ENCODE data around the gene UVRAG.
A peak's percentile ranks its signal among the peaks of the same experiment; 100 is the strongest.

DNA sequence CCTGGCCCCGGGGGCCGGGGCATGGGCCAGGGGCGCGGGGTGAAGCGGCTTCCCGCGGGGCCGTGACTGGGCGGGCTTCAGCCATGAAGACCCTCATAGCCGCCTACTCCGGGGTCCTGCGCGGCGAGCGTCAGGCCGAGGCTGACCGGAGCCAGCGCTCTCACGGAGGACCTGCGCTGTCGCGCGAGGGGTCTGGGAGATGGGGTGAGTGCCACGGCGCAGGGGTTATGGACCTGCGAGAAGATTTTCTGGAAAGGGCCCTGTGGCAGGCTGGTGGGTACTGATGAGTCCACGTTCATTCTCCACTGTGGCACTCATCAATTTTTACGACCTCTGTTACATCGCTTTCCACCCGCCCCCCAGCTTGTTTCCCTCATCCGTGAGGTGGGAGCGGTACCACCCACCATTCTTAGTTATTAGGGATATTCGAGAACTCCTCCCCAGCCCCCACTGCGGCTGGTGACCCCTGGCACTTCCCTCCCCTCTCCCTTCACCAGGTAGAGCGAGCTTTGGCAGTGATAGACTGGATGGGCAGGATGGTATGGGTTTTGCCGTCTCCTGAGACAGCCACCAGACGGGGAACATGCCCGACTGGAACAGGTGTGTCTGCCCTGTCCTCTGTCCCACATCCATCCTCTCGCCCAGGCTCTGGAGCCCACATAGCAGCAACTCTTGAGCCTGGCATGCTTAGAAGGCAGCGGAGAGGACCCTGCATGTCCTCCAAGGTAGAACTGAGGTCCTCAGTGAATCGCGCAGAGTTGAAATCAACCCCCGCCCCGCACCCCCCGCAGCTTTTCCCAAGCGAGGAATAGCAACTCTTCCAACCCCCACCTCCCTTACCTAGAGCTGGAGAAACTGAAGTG lies 45.9 kb upstream of the UVRAG start:
- TF ChIP-seq, protein P1, sequence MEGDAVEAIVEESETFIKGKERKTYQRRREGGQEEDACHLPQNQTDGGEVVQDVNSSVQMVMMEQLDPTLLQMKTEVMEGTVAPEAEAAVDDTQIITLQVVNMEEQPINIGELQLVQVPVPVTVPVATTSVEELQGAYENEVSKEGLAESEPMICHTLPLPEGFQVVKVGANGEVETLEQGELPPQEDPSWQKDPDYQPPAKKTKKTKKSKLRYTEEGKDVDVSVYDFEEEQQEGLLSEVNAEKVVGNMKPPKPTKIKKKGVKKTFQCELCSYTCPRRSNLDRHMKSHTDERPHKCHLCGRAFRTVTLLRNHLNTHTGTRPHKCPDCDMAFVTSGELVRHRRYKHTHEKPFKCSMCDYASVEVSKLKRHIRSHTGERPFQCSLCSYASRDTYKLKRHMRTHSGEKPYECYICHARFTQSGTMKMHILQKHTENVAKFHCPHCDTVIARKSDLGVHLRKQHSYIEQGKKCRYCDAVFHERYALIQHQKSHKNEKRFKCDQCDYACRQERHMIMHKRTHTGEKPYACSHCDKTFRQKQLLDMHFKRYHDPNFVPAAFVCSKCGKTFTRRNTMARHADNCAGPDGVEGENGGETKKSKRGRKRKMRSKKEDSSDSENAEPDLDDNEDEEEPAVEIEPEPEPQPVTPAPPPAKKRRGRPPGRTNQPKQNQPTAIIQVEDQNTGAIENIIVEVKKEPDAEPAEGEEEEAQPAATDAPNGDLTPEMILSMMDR (conservative IDR thresholded peaks at IDR 0.05; ENCODE audit: low read depth, low read length): 0 out of 2 replicates have a peak, but pooled peaks have one; percentile 22
- no peak for TF ChIP-seq EZH2phosphoT487 (IDR thresholded peaks at IDR 0.05; ENCODE audit: borderline replicate concordance, low read length)

Data from PC-3 (cell line).